Activated B cell treated with CpG ODN at 0.5 μM for 24 hours (primary cell): ENCODE data around the gene AKT3. TPM values are rescaled to one million over a fixed set of nuclear protein-coding genes. Genes with fewer than 3 reads are reported as not detected.

Experiments
- ATAC-seq: fragments of 200-7000 bp; cut with Tn5 transposase; one replicate; pipeline ENCODE4 v1.10.0; 2021; ENCODE audit warnings: low read depth, mild to moderate bottlenecking, moderate library complexity
- CTCF ChIA-PET: fragments of 350-600 bp; sonication (Branson Sonifier 250); formaldehyde crosslinking; loops from one replicate; lab custom pipeline; 2021; ENCODE audit warnings: antibody characterized with exemption; lab: Charles Lee
- POLR2A ChIA-PET: fragments of 350-600 bp; sonication (Branson Sonifier 250); formaldehyde crosslinking; loops from one replicate; lab custom pipeline; 2021; ENCODE audit warnings: antibody characterized with exemption; lab: Charles Lee
- DNase-seq: peaks from one replicate; pipeline ENCODE4 v3.0.0; 2022
- H3K27ac Mint-ChIP-seq: one replicate; pipeline ENCODE4 v1.8.0; 2020; ENCODE audit warnings: mixed read lengths
- H3K27me3 Mint-ChIP-seq: one replicate; pipeline ENCODE4 v1.8.0; 2021; ENCODE audit warnings: mixed read lengths
- H3K36me3 Mint-ChIP-seq: one replicate; pipeline ENCODE4 v1.8.0; 2021; ENCODE audit warnings: low read depth, mixed read lengths
- H3K4me1 Mint-ChIP-seq: one replicate; pipeline ENCODE4 v1.8.0; 2021; ENCODE audit warnings: mixed read lengths
- H3K4me3 Mint-ChIP-seq: one replicate; pipeline ENCODE4 v1.8.0; 2020; ENCODE audit warnings: mild to moderate bottlenecking, mixed read lengths
- H3K9me3 Mint-ChIP-seq: one replicate; pipeline ENCODE4 v1.8.0; 2020; ENCODE audit warnings: mixed read lengths
- CTCF ChIP-seq: fragments of 200-600 bp; IDR thresholded peaks from one replicate; pipeline ENCODE4 v1.8.0; 2022; ENCODE audit warnings: antibody characterized with exemption, mild to moderate bottlenecking
- intact Hi-C: fragments of 100-400 bp; cut with micrococcal nuclease; formaldehyde crosslinking; loops from one replicate; pipeline ENCODE4 v1.15.1; 2024
- total RNA-seq: library from RNA; stranded (reverse); gene quantifications from 2 replicates; pipeline ENCODE4 v1.2.3, GENCODE V29; 2022

Gene AKT3
- total RNA-seq, 1 donor from 2014 or later = 63.3 TPM

GRCh38 chr1:243639027-243639658, 210.9 kb downstream of the AKT3 start:
- ChIA-PET POLR2A (no interaction called here), CTCF (no interaction called here)
- H3K9me3 Mint-ChIP-seq = no peaks in the 10 kb centered on the region
- H3K4me1 Mint-ChIP-seq = peaks cover 9% of the 10 kb centered on the region
- no peak for TF ChIP-seq CTCF
- DNase-seq = no peak
- intact Hi-C loops = no loop called here
- H3K36me3 Mint-ChIP-seq = peaks cover 22% of the 10 kb centered on the region
- H3K4me3 Mint-ChIP-seq = no peak overlapping the region
- no peak for ATAC-seq
- H3K27ac Mint-ChIP-seq = no peak overlapping the region
- H3K27me3 Mint-ChIP-seq = no peaks in the 10 kb centered on the region

GRCh38 chr1:243638186-243638585, 211.9 kb downstream of the AKT3 start:
- DNase-seq (no peak), ATAC-seq (peak; percentile 47)
- Mint-ChIP-seq H3K9me3 (no peaks in the 10 kb centered on the region), H3K36me3 (peaks cover 26% of the 10 kb centered on the region), H3K4me1 (peaks cover 9% of the 10 kb centered on the region), H3K27me3 (no peaks in the 10 kb centered on the region), H3K27ac (peak overlapping the region; percentile 26), H3K4me3 (peak overlapping the region; percentile 37)
- ChIA-PET CTCF (no interaction called here), POLR2A (interaction anchor here (0.7 kb wide), 1 partner anchor 140 kb away, joined by 3 read pairs; no protein-coding TSS in a partner anchor)
- intact Hi-C loops = no loop called here
- TF ChIP-seq CTCF = no peak

- ATAC-seq (no peak), DNase-seq (no peak)
- H3K27me3 Mint-ChIP-seq = no peaks in the 10 kb centered on the region
- peaks cover 70% of the 10 kb centered on the region for H3K36me3 Mint-ChIP-seq
- CTCF ChIA-PET = no interaction called here
- H3K4me1 Mint-ChIP-seq = no peaks in the 10 kb centered on the region
- intact Hi-C loops = no loop called here
- no peak overlapping the region for H3K4me3 Mint-ChIP-seq
- TF ChIP-seq CTCF = no peak
- no peak overlapping the region for H3K27ac Mint-ChIP-seq
- POLR2A ChIA-PET = no interaction called here
- H3K9me3 Mint-ChIP-seq = peaks cover 8% of the 10 kb centered on the region
These were observed 221.6 kb downstream of the AKT3 start for GRCh38 chr1:243628476-243628907.

GRCh38 chr1:243623841-243624240, 226.2 kb downstream of the AKT3 start:
- DNase-seq (no peak), ATAC-seq (no peak)
- Mint-ChIP-seq H3K36me3 (peaks cover 82% of the 10 kb centered on the region), H3K27me3 (no peaks in the 10 kb centered on the region), H3K9me3 (peaks cover 26% of the 10 kb centered on the region), H3K27ac (no peak overlapping the region), H3K4me1 (no peaks in the 10 kb centered on the region), H3K4me3 (no peak overlapping the region)
- TF ChIP-seq CTCF = no peak
- intact Hi-C loops = no loop called here
- POLR2A ChIA-PET = no interaction called here
- CTCF ChIA-PET = no interaction called here

- no peak for TF ChIP-seq CTCF
- intact Hi-C loops = no loop called here
- Mint-ChIP-seq H3K4me1 (no peaks in the 10 kb centered on the region), H3K4me3 (no peak overlapping the region), H3K9me3 (peaks cover 26% of the 10 kb centered on the region), H3K27ac (no peak overlapping the region), H3K27me3 (no peaks in the 10 kb centered on the region), H3K36me3 (peaks cover 65% of the 10 kb centered on the region)
- ChIA-PET CTCF (no interaction called here), POLR2A (no interaction called here)
- ATAC-seq (no peak), DNase-seq (no peak)
These were observed 228.1 kb downstream of the AKT3 start for GRCh38 chr1:243621973-243622372.
